NOMO-1 treated with DMSO at 0.1 percent for 48 hours (cell line): Measurements from ENCODE around the gene CEACAM18.
"Not testable (repeated sequence)": the region's sequence is repeated elsewhere in the genome, so short reads cannot be mapped to it uniquely, and the experiment has no call there.

Experiments used
- DNase-seq: peaks from one replicate; lab custom pipeline; 2025; ENCODE audit not compliant: unreplicated experiment; lab: John Stamatoyannopoulos, UW

CEACAM18 gene

DNA sequence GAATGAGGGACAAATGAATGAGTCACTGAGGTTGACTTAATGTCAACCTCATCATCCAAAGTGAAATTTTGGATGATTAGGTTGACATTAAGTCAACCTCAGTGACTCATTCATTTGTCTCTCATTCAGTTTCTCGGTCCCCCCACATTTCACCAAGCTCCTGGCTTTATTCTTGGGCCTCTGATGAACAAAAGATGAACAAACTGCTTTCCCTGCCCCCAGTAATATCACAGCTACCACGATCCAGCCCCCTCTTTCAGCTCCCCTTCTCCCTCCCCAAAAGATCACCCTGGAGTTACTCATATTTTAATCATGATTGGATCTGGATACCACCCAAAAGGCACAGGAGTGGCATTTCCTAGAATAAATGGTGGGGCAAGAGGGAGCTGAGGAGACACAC is 10.8 kb downstream of the CEACAM18 start:
- DNase-seq, result no peak

DNA sequence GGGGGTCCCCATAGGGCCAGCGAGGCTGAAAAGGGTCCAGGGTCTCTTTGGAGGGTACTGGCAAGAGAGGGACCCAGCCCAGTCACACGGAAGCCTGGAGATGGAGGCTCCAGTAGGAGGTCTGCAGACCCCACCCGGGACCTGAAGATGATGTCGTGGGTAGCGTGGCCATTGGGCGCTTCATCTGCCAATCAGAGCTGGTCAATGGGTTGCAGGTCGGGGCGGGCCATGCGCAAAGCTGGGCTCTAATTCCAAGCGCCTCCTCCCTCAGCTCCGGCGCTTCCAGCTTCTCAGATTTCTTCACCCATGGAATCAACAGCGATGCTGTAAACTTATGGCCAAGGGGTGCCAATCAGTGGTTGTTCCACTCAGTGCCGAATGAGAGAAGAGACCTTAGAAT is 12.3 kb downstream of the CEACAM18 start:
- DNase-seq, result no peak

DNA sequence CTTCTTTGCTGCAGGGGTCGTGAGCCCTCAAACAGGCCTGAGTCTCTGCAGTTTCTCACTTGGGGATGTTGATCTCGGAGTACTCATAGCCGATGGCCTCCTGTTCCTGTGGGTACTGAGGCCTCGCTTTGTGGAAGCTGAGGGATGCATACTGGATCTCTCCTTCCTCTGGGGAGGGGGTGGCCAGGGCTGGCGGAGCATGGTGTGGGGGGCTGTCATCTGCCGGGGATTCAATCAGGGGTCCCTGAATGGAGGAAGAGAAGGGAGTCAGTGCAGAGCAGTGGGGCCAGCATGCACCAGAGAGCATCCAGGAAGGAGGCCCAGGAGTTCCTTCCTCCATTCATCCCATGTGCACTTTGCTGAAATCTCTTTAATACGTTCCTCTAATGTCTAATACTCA is 13.2 kb downstream of the CEACAM18 start:
- no peak for DNase-seq

DNA sequence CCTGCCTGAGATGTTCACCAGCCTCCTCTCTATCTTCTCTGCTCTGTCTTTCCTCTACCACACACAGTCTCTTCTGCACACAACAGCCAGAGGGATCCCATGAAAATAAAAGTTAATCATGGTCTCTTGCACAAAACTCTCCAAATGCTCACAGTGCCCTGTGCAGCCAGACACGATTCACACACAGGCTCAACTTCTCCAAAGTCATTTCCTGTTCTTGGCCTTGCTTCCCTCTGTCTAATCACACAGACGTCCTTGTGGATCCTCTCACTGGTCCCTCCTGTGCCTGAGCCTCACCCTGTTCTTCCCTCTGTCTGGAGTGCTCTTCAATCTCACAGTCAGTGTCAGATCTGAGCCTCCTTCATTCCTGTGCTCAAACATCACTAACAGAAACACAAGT is 15.4 kb downstream of the CEACAM18 start:
- peak; percentile 12 for DNase-seq

DNA sequence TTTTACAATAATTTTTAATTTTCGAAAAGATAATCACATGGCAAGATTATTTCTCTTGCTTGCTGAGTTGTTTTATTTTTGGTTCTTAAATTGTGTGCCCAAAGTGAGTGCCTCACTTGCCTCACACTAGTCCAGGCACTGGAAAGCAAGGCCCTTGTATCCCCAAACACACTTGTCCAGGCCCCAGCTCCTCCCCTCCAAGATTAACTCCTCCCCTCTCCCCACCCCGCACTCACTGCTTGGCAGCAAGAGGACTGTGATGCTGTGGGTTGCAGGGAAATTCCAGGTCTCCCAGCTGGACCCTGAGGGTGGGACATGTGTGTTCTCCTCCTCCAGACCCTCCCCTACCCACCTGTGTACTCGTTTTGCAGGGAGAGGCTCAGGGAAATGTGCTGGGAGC is 19.3 kb downstream of the CEACAM18 start:
- no peak for DNase-seq

DNA sequence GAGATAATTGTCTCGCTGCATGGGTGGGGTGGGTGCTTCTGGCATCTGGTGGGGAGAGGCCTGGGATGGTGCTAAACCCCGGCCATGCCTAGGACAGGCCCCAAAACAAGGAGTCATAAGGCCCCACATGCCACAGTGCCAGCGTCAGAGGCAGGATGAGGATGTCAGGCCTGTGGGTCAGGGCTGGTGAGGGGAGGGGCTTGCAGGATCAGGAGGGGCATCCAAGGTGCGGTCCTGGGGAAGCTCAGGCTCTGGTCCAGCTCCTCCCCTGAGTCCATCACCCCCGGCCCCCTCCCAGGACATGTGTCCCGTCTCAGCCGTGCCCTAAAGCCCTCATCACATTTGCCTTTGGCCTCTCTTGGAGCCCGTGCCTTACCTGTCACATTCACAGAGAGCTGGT is 22.6 kb downstream of the CEACAM18 start:
- not testable (repeated sequence) for DNase-seq

DNA sequence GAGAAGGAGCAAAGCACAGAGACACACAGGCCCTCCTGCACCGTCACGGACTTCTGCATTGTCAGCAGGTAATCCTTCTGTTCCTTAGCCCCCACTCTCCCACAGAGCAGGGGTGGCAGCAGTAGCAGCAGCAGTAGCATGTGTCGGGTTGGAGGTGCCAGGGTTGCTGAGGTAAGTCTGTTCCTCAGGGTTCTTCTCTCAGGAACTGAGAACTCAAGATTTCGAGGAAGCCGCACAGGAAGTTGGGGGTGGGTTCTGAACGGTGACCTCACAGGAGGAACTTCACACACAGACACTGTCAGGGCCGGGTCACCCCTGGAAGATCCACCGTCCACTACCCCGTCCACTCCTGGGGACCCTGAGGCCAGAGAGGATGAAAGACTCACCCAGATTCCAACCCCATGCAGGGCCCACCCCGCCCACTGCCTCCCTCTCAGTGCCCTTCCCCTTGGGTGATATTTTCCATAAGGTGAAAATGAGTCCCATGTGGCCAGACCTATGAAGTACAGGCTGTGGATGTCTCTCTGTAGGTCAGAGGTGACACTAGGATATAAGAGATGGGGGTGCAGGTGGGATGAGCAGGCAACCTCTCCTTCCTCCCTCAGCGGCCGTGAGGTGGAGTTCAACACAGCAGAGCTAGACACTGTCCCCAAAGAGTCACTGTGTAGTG is 23.4 kb downstream of the CEACAM18 start, which contains the start of gene SIGLEC12:
SIGLEC12 (minus strand) TSS at position 207 of the 670 bp plus-strand sequence; CDS start at position 140, 67 bp downstream.
- DNase-seq, result peak; percentile 65

DNA sequence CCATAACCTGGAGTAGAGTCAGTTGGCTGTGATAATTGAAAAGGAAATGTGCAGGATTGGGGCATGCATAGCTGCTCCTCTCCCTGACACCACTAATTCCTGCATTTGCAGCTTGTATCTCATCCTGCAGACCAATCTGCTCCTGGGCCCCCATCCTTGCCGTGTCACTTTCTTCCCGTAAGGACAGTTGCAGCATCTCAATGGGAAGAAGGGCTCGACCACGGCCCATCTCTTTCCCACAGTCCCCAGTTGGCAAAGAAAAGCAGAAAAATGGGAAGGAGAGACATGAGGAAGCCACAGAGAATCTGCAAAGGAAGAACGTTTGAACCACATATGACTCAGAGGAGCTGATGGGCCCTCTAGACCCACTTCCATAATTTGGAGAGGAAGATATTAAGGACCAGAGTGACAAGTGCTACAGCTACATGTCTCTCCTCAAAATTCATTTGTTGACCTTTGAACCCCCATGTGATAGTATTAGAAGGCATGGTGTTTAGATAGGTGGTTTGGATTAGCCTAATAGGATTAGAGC is 25.0 kb downstream of the CEACAM18 start:
- DNase-seq, result peak; percentile 69

DNA sequence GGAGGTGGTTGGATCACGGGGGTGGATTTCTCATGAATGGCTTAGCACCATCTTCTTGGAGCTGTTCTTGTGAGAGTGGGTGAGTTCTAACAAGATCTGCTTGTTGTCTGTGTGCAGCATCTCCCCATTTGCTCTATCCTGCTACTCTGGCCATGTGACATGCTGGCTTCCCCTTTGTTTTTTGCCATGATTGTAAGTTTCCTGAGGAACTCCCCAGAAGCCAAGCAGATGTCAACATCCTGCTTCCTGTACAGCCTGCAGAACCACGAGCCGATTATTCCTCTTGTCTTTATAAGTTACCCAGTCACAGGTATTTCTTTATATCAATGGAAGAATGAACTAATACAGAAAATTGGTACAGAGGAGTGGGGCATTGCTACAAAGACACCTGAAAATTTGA is 25.6 kb downstream of the CEACAM18 start:
- no peak for DNase-seq

DNA sequence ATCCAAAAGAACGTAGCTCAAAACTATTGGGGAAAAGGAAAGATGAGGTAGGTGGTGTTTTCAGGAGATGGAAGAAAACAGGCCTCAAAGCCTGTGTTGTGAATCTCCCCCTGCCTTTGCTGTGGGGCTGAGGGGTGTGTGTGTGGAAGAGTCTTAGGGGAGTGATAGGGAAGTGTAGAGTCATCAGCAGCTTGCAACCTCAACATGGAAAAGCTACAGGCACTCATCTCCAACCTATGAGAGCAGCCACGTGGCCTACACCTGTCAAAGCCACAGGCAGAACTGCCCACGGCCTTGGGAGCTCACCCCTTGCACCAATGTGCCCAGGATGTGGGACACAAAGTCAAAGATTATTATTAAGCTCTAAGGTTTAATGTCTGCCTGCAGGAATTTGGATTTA is 27.6 kb downstream of the CEACAM18 start:
- DNase-seq, result no peak

DNA sequence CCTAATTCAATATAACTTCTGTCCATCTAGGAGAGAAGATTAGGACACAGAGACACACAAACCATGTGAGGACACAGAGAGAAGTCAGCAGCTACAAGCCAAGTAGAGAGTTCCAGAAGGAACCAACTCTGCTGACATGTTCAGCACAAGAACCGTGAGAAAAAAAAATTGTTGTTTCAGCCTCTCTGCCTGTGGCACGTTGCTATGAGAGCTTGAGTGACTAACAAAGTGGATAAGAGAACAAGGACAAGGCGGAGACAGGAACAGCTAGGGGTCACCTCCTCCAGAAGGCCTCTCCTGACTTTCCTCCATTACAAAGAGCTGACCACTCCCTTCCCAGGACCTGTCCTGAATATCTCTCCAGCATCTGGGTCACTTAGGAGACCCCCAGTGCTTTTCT is 28.9 kb downstream of the CEACAM18 start:
- DNase-seq, result no peak

DNA sequence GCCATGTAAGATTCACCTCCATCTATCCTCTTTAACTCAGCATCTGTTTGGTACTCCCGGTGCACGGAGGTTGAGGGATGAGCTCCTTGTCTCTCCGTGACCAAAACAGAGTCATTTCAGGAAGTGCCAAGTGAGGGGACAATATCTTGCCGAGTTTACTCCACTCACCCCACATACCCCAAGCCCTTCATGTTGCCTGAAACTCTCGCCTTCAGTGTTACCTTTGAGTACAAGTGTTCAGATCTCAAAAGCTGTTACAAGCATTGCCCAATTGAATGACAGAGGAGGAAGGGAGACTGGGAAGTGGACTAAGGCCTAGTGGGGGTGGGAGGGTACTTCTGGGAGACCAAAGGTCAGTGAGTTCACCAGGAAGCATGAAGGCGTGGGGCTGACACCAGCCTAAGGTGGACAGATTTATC is 29.3 kb downstream of the CEACAM18 start:
- DNase-seq, result peak; percentile 44

DNA sequence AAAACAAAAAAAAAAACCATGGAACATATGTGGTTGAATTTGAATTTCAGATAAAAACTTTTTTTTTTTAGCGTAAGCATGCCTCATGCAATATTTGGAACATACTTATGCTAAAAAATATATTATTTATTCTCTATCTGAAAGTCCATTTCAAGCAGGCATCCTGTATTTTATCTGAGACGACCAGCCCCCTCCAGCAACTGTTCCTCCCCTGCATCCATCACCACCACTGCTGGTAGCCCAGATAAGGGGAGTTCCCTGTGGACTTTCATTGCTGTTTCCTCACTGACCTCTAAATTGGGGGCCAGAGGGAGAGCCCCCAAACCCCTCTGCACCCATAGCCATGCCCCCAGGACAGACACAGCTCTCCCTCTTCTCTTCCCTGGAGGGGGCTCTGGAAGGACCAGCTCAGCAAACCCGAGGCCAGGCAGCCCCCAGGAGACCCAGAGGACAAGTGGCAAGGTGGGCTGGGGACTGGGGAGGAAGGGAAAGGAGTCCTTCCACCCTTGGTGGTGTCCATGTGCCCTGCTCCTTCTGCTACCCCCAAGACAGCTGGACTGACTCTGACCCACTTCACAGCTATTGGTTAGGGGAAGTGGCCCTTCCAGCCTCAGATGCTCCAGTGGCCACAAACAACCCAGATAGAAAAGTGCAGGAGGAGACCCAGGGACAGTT is 29.9 kb downstream of the CEACAM18 start:
- DNase-seq, result no peak

DNA sequence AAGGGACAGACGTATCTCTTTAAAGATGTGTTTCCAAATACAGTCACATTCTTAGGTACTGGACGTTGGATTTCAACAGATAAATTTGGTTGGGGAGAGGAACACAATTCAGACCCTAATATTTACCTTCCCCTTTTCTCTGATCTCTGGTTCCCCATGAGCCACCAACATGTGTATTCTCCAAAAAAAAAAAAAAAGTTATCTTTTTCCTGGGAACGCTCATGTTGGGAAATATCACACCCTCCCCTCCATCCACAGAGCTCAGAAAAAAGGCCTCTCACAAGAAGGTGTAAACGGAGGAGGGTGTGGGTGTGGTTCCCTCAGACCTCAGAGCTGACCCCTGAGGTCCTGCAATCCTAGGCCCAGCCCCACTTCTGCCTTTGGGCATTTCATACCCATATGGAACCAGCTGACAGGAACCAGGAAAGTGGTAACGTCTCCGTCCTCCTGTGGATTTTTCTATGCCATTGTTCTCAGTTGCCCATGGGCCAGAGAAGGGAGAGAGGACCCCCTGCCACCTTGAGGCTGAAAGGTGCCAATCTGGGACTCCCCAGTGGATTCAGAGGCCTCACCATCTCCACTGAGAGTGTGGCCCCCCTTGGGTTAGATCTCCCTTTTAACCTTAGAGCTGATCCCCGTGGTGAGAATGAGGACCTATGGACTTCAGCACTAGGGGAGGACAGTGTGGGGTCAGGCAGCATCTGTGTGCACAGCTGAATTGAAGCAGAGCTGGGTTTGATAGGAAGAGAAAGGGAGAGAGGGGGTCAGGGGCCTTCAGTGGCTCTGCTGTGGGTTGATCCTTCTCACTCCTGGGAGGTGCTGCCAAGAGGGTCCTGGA is 31.7 kb downstream of the CEACAM18 start:
- DNase-seq, result peak; percentile 29

DNA sequence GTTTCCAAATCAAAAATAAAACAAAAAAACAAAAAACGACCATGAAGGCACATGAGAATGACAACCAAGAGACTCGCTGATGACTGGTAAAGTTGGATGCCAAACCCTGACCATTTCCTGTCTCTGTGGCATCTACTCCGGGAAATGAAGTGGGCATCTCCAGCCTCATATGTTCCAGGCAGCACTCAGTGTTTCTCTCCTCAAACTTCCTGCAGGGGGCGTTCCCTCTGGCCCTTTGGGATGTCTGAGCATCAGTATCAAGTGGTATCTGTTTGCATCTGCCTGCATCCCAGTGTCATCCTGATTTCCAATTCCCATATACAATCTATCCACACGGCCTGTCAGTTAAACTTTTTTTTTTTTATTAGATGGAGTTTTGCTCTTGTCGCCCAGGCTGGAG is 33.0 kb downstream of the CEACAM18 start:
- DNase-seq, result no peak

DNA sequence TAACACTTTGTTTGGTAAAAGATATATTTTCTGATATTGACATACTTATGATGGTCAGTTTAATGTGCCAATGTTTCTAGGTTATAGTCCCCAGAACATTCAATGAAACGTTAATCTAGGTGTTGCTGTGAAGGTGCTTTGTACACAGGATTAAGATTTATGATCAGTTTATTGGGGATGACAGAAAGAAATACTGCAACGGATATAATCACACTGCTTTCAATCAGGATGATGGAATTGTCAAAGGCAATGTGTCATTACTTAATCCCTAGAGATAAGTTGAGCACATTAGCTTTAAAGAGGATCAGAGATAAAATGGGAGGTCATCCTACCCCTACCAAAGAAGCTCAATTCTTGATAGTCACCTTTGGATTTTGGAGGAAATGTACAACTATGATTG is 35.6 kb downstream of the CEACAM18 start:
- DNase-seq, result no peak

DNA sequence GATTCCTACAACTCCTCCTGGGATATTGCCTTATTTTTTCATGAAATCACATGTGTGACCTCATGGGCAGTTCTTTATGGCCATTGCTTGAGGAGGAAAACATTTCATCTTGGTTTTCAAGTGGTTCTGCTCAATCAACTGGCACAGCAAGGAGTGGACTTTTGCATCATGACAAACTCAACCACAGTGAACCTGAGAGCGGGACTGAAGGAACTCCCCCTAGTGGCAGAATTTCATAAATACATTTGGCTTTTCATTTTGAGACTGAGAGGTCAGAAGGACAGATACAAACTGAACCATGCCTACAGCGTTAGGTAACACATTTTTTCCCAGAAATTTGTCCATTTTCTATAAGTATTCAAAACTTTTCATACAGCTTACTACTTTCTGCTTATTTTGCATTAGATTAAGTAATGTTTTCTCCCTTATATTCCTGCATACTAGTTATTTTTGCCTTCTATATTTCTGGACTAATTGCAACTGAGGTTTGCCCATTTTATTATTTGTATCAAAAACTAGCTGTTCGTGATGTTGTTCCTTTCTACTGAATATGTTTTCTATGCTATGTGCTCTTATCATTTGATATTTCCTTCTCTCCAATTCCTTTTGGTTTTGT is 36.6 kb downstream of the CEACAM18 start:
- DNase-seq, result peak; percentile 64

DNA sequence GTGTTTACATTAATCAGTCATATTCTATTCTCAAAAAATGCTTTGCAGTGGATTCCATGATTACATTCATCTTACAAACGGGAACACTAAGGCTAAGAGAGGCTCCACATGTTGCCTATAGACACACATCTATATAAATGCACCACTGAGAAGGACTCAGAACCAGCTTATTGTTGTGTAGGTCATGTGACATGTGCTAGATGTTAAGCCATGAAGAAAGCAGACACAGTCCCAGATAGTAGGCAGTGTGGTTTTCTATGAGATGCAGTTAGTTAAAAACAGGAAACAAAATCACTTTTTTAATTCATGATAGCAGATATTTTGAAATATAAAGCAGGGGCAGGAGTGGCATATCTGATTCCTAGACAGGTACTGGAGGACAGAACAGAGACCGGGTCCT is 42.4 kb downstream of the CEACAM18 start:
- DNase-seq, result no peak

DNA sequence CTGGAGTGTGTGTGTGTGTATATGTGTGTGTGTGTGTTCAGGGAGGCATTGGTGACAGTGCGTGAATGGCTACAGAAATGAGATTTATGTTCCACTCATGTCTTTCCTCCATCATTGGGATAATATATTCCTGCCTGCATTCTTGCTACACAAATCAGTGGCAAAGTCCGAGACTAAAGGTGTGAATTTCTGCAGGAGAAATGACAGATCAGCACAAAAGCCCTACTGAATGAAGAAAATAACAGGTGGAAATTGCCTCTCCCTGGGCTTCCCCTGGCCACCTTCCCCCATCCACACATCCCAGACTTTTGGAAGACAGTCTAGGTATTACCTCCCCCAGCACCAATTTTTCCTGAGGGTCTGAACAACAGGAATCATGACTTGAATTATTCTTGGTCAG is 43.0 kb downstream of the CEACAM18 start:
- no peak for DNase-seq

DNA sequence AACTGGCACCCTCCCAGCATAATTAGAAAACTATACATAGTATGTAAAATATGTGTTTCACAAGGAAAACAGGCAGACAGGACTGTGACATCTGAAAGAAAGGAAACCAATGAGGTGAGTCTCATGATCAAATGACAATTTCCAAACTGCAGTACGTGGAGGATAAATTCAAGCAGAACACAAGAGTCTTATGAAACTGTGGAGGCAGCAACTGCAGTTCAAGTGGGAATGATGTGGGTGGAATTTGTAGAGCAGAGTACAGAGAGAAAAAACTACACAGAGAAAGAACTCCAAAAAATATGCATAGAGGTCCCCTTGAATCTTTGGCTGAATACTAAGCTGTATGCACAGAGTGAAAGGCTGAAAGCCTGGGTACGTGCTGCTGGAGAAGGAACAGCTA is 43.4 kb downstream of the CEACAM18 start:
- no peak for DNase-seq

DNA sequence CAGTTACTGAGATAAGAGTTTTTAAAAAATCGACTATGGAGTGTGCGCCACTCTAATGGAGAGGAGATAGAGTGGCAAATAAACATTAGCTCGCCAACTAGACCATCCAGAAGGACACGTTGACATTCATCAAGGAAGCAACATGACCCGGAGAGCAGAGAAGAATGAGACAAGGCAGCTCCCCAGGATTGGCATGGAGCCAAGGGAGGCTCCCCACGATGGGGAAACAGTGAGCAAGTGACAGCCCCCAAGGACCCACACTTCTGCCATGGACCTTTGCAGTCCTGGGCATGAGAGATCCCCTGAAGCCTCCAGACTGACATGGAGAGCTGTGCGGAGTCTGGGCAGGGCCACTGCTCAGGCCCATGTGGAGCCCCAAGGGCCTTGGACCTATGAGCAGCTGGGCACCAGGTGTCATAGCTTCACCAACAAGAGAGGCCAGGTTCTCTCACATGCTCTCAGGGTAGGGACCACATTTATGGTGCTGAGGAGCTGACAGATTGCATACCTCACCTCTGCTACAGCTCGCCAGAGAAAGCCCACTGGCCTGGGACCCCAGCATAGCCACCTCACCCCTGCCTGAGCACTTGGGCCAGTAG is 46.4 kb downstream of the CEACAM18 start:
- DNase-seq, result no peak
